ENCODE data around the gene NOS3. TPM values are rescaled to one million over a fixed set of nuclear protein-coding genes. Genes with fewer than 3 reads are reported as not detected.

NOS3 gene
- total and polyA plus RNA-seq, 2 donors from 2014 or later: 9.3 to 51.7 TPM

DNA sequence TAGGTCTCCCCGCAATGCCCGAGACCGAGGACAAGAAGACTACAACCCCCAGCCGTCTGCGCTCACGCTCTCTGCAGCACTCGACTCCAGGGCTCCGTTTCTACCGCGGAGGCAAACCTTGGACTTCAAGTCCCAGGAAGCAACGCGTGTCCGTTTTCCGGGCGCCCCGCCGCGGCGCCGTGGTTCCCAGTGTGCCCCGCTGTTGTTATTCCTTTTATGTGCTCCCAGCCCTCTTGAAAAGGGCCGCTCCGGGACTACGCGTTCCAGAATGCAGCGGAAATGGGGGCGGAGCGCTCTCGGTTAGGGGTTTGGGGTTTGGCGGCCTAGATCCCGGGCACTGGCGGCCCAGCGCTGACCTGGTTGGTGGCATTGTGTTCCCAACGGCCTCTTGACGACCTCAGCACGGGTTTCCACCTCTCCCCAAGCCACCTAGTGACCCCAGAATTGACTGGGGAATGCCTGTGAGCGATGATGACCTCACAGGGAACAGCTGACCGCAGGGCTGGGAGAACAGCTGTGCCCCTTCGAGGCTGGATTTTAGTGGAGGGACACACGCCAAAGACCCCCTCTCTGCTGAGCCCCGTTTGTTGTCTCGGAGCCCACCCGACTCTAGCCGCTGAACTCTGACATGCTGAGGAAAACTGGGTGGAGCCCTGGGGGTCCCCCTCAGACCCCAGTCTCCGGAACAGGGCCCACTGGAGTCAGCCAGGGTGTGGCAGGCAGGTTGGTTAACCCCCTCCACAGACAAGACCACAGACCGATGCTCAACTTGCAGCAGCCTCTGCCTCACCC, 67.4 kb downstream of the NOS3 start:
- peak; percentile 87 for FAIRE-seq
- H3K36me3 ChIP-seq (ENCODE audit: control insufficient read depth in 2 of 3, insufficient read depth in 3 of 3, low read length in 3 of 3): no peaks in the 10 kb centered on the region
- peak overlapping the region; percentile 71 to 93 (median 82) for H3K4me3 ChIP-seq (ENCODE audit: low read length in 3 of 3)
- H3K9ac ChIP-seq (ENCODE audit: low read length in 3 of 3): peak overlapping the region; percentile 50 to 95 (median 93)
- peak overlapping the region; percentile 99 to 100 for H3K27ac ChIP-seq (ENCODE audit: low read depth in 2 of 2, low read length in 2 of 2)
- peaks cover 4 to 36% (median 19%) of the 10 kb centered on the region in 3 donors for H3K4me1 ChIP-seq (ENCODE audit: control insufficient read depth in 2 of 3, insufficient read depth in 2 of 3, low read depth in 1 of 3, low read length in 3 of 3)
- DNase-seq: peak; percentile 99 to 100 (median 99)
- no peaks in the 10 kb centered on the region for H3K9me3 ChIP-seq (ENCODE audit: control insufficient read depth in 2 of 3, insufficient read depth in 1 of 3, low read length in 3 of 3)
- no peak for TF ChIP-seq CTCF (IDR thresholded peaks at IDR 0.05; ENCODE audit: borderline replicate concordance, extremely low read depth, insufficient read depth)
- H3K27me3 ChIP-seq (ENCODE audit: control insufficient read depth, insufficient read depth, low read length): no peaks in the 10 kb centered on the region
- intact Hi-C loops (cut with DNase I): no loop called here

GRCh38 chr7:151058781-151059366, 68.1 kb downstream of the NOS3 start:
- DNase-seq (peak in 3 of 5 donors; percentile 52 to 79 (median 53)), FAIRE-seq (no peak)
- H3K4me3 ChIP-seq (ENCODE audit: low read length in 3 of 3): peak overlapping the region; percentile 71 to 93 (median 82)
- peaks cover 4 to 38% (median 19%) of the 10 kb centered on the region in 3 donors for H3K4me1 ChIP-seq (ENCODE audit: control insufficient read depth in 2 of 3, insufficient read depth in 2 of 3, low read depth in 1 of 3, low read length in 3 of 3)
- H3K36me3 ChIP-seq (ENCODE audit: control insufficient read depth in 2 of 3, insufficient read depth in 3 of 3, low read length in 3 of 3): no peaks in the 10 kb centered on the region
- no peaks in the 10 kb centered on the region for H3K9me3 ChIP-seq (ENCODE audit: control insufficient read depth in 2 of 3, insufficient read depth in 1 of 3, low read length in 3 of 3)
- no peak for TF ChIP-seq CTCF (IDR thresholded peaks at IDR 0.05; ENCODE audit: borderline replicate concordance, extremely low read depth, insufficient read depth)
- H3K9ac ChIP-seq (ENCODE audit: low read length in 3 of 3): peak overlapping the region; percentile 50 to 95 (median 93)
- H3K27me3 ChIP-seq (ENCODE audit: control insufficient read depth, insufficient read depth, low read length): no peaks in the 10 kb centered on the region
- peak overlapping the region; percentile 99 to 100 for H3K27ac ChIP-seq (ENCODE audit: low read depth in 2 of 2, low read length in 2 of 2)
- intact Hi-C loops (cut with DNase I): no loop called here

GRCh38 chr7:151059367-151060112, 68.7 kb downstream of the NOS3 start, which contains the start of gene SLC4A2:
SLC4A2 (plus strand) TSS chr7:151059589; CDS start chr7:151061988, 2,399 bp downstream.
- Histone ChIP-seq H3K4me1 (ENCODE audit: control insufficient read depth in 2 of 3, insufficient read depth in 2 of 3, low read depth in 1 of 3, low read length in 3 of 3) (peaks cover 4 to 38% (median 19%) of the 10 kb centered on the region in 3 donors), H3K4me3 (ENCODE audit: low read length in 3 of 3) (peak within 1 kb of the TSS; percentile 71 to 93 (median 82)), H3K27ac (ENCODE audit: low read depth in 2 of 2, low read length in 2 of 2) (peak within 1 kb of the TSS; percentile 99 to 100), H3K9ac (ENCODE audit: low read length in 3 of 3) (peak within 1 kb of the TSS; percentile 50 to 95 (median 93)), H3K9me3 (ENCODE audit: control insufficient read depth in 2 of 3, insufficient read depth in 1 of 3, low read length in 3 of 3) (no peaks in the 10 kb centered on the region), H3K27me3 (ENCODE audit: control insufficient read depth, insufficient read depth, low read length) (no peaks in the 10 kb centered on the region), H3K36me3 (ENCODE audit: control insufficient read depth in 2 of 3, insufficient read depth in 3 of 3, low read length in 3 of 3) (peaks cover 0 to under 1% (median 0%) of the 10 kb centered on the region in 3 donors)
- FAIRE-seq (no peak), DNase-seq (peak; percentile 80 to 93 (median 90))
- intact Hi-C loops (cut with DNase I): no loop called here
- no peak for TF ChIP-seq CTCF (IDR thresholded peaks at IDR 0.05; ENCODE audit: borderline replicate concordance, extremely low read depth, insufficient read depth)
